Esophagus muscularis mucosa (tissue), 4 donors: Measurements from ENCODE around the gene PHACTR1.

Source experiments
- CTCF ChIP-seq, 3 experiments: fragments of 200-600 bp in 2 of 3; fragments of 450-650 bp in 1 of 3; sonication (generic) in 2 of 3; IDR thresholded peaks; one replicate each; pipeline ENCODE4 v1.5.1; 2017 to 2019; ENCODE audit warnings: antibody characterized with exemption in 3 of 3, mild to moderate bottlenecking in 2 of 3, moderate library complexity in 1 of 3
- EP300 ChIP-seq: sonication (generic); formaldehyde crosslinking; IDR thresholded peaks from one replicate; pipeline ENCODE4 v1.6.1; 2017; ENCODE audit warnings: antibody characterized with exemption
- POLR2A ChIP-seq: fragments of 450-650 bp; IDR thresholded peaks from one replicate; pipeline ENCODE4 v1.6.1; 2017; ENCODE audit warnings: antibody characterized with exemption, moderate library complexity, mild to moderate bottlenecking, low read depth

DNA sequence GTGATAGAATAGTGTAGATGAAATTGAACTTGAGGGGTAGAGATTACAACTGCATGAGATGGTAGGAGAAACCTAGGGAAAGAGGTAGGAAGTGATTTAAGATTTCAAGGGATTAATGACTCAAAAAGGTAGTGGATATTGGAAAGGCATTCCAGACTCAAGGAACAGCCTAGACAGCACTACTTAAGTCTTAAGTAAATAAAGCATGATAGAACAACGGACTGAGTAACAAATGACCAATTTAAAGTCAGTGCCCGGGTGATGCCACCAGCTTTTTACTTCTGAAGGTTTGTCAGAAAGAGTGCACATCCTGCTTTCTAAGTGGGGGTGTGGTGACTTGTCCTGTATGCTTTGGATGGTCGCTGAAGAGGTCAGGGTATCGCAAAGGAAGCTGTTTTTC lies 81.8 kb downstream of the PHACTR1 start:
- TF ChIP-seq CTCF (IDR thresholded peaks at IDR 0.05) = no peak
- TF ChIP-seq POLR2A = no peak
- TF ChIP-seq EP300 = no peak
